Rectal smooth muscle tissue (tissue), 1 donor: ENCODE results near the gene TNS2.

Source experiments
- H3K27ac ChIP-seq: one replicate; pipeline ENCODE4 v1.7.0; 2013; ENCODE audit warnings: low read depth, low read length, inconsistent platforms
- H3K27me3 ChIP-seq: one replicate; pipeline ENCODE4 v1.7.0; 2013; ENCODE audit warnings: low read length; ENCODE audit not compliant: control insufficient read depth, insufficient read depth
- H3K36me3 ChIP-seq: one replicate; pipeline ENCODE4 v1.7.0; 2013; ENCODE audit warnings: low read length; ENCODE audit not compliant: control insufficient read depth, insufficient read depth
- H3K4me1 ChIP-seq: one replicate; pipeline ENCODE4 v1.7.0; 2013; ENCODE audit warnings: low read length; ENCODE audit not compliant: control insufficient read depth, insufficient read depth
- H3K4me3 ChIP-seq: one replicate; pipeline ENCODE4 v1.7.0; 2013; ENCODE audit warnings: low read length
- H3K9ac ChIP-seq: one replicate; pipeline ENCODE4 v1.7.0; 2013; ENCODE audit warnings: low read length

TNS2 gene

DNA sequence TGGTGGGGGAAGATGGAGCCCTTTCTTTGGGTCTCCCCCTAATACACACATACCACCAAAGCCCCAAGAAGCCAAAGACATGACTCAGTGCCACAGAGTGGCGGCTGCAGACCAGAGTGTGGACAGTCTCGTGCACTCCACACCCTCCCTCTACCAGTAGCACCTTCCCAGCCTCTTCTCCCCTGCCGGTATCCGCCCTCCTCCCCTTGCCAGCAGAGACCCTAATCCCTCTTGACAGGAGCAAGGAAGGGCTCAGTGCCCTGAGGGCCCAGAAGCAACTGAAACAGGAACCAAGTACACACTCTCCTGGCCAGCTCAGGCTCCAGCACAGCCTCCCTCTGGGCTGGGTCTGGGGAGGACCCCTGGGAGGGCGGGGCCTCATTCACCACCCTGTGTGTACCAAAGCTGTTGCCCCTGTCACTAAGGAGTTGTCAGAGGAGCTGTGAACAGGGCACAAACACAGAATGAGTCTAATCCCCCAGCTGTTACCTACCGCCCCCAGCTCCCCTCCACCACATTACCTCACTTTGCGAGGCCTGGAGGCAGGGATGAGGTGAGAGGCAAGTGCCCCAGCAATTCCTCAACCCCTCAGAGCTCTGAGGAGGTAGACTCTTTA lies 21.1 kb downstream of the TNS2 start:
- Histone ChIP-seq H3K27ac (peak overlapping the region; percentile 10), H3K36me3 (peaks cover 24% of the 10 kb centered on the region), H3K4me1 (peaks cover 18% of the 10 kb centered on the region), H3K27me3 (no peaks in the 10 kb centered on the region), H3K9ac (no peak overlapping the region), H3K4me3 (no peak overlapping the region)

GRCh38 chr12:53071591-53072551 lies 22.0 kb downstream of the TNS2 start:
- H3K4me1 ChIP-seq, result peaks cover 18% of the 10 kb centered on the region
- no peak overlapping the region for H3K4me3 ChIP-seq
- peak overlapping the region; percentile 26 for H3K27ac ChIP-seq
- no peak overlapping the region for H3K9ac ChIP-seq
- peaks cover 27% of the 10 kb centered on the region for H3K36me3 ChIP-seq
- H3K27me3 ChIP-seq, result no peaks in the 10 kb centered on the region

GRCh38 chr12:53073881-53074280 lies 24.0 kb downstream of the TNS2 start:
- H3K27ac ChIP-seq, result no peak overlapping the region
- H3K36me3 ChIP-seq, result peaks cover 24% of the 10 kb centered on the region
- no peak overlapping the region for H3K9ac ChIP-seq
- no peaks in the 10 kb centered on the region for H3K27me3 ChIP-seq
- H3K4me1 ChIP-seq, result peaks cover 24% of the 10 kb centered on the region
- H3K4me3 ChIP-seq, result no peak overlapping the region

GRCh38 chr12:53074283-53074998 lies 24.6 kb downstream of the TNS2 start:
- Histone ChIP-seq H3K9ac (no peak overlapping the region), H3K4me3 (no peak overlapping the region), H3K27ac (no peak overlapping the region), H3K4me1 (peaks cover 24% of the 10 kb centered on the region), H3K27me3 (no peaks in the 10 kb centered on the region), H3K36me3 (peaks cover 24% of the 10 kb centered on the region)

GRCh38 chr12:53074999-53075370 lies 25.1 kb downstream of the TNS2 start:
- no peak overlapping the region for H3K27ac ChIP-seq
- peaks cover 26% of the 10 kb centered on the region for H3K4me1 ChIP-seq
- no peak overlapping the region for H3K4me3 ChIP-seq

GRCh38 chr12:53076461-53076860 lies 26.6 kb downstream of the TNS2 start:
- Histone ChIP-seq H3K27me3 (no peaks in the 10 kb centered on the region), H3K36me3 (peaks cover 15% of the 10 kb centered on the region), H3K27ac (no peak overlapping the region), H3K4me3 (no peak overlapping the region), H3K9ac (no peak overlapping the region), H3K4me1 (peaks cover 22% of the 10 kb centered on the region)

More at GRCh38 chr12:53074999-53075370, 25.1 kb downstream of the TNS2 start:
- Histone ChIP-seq H3K27me3 (no peaks in the 10 kb centered on the region), H3K36me3 (peaks cover 24% of the 10 kb centered on the region), H3K9ac (no peak overlapping the region)

DNA sequence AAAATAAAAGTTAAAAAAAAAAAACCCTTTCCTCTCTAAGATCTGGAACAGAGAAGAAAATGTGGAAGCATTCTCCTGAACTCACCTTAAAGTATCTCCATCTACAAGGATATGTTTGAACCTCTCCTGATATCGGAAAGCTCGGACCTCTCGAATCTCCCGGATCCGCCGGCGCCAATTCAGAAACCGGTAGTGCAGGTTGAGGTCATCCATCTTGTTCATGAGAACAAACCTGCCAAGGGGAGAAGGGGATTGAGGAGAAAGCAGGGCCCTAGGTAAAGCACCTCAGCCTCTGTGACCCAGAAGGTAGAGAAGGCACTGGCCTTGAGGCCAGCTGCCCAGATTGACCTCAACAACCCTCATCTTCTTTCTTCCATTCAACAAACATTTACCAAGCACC lies 27.2 kb downstream of the TNS2 start:
- Histone ChIP-seq H3K4me1 (peaks cover 17% of the 10 kb centered on the region), H3K4me3 (no peak overlapping the region), H3K27me3 (no peaks in the 10 kb centered on the region), H3K27ac (no peak overlapping the region), H3K9ac (no peak overlapping the region), H3K36me3 (peaks cover 15% of the 10 kb centered on the region)

GRCh38 chr12:53078425-53079225 lies 28.8 kb downstream of the TNS2 start:
- peaks cover 15% of the 10 kb centered on the region for H3K36me3 ChIP-seq
- H3K4me1 ChIP-seq, result peaks cover 11% of the 10 kb centered on the region
- H3K27me3 ChIP-seq, result no peaks in the 10 kb centered on the region
- H3K4me3 ChIP-seq, result peak overlapping the region; percentile 91
- peak overlapping the region; percentile 86 for H3K27ac ChIP-seq
- H3K9ac ChIP-seq, result peak overlapping the region; percentile 67

- Histone ChIP-seq H3K4me1 (peaks cover 8% of the 10 kb centered on the region), H3K9ac (peak within 1 kb of the TSS; percentile 78), H3K27ac (peak within 1 kb of the TSS; percentile 86), H3K27me3 (no peaks in the 10 kb centered on the region), H3K4me3 (peak within 1 kb of the TSS; percentile 91), H3K36me3 (peaks cover 15% of the 10 kb centered on the region)
Measured at GRCh38 chr12:53079226-53080117, 29.6 kb downstream of the TNS2 start, which contains the start of gene SPRYD3. Gene SPRYD3 (minus strand): TSS chr12:53079390. CDS start chr12:53079333, 57 bp downstream.

DNA sequence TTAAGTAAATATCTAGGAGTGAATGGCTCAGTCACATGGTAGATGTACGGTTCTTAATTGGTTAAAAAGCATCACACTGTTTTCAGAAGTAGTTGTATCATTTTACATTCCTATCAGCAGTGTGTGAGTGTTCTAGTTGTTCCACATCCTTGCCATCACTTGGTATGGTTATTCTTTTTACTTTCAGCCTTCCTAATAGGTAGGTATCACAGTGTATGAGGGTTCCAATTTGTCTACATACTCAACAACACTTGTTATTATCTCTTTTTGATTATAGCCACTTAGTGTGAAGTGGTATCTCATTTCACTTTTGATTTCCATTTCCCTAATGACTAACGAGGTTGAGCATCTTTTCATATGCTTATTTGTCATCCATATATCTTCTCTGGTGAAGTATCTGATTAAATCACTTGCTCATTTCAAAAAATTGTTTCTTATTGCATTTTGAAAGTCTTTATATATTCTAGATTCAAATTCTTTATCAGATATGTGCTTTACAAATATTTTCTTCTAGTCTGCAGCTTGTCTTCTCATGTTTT lies 32.8 kb downstream of the TNS2 start:
- Histone ChIP-seq H3K4me3 (no peak overlapping the region), H3K36me3 (no peaks in the 10 kb centered on the region), H3K9ac (no peak overlapping the region), H3K27ac (no peak overlapping the region), H3K4me1 (peaks cover 8% of the 10 kb centered on the region), H3K27me3 (no peaks in the 10 kb centered on the region)

DNA sequence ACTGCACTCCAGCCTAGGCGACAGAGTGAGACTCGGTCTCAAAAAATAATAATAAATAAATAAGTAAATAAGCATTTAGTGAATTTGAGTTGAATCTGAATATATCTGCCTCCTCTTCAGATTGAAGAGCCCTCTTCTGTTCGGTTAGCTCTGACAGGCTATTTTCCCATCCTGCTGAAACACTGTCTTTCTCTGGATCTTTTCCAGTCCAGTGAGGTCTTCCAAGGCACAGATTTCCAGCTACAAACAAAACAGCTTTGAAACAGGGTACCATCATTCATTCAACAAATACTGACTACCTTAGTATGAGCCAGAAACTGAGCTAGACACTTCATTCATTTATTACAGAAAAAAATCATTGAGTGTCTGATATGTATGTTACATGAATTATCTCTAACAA lies 36.5 kb downstream of the TNS2 start:
- Histone ChIP-seq H3K4me1 (no peaks in the 10 kb centered on the region), H3K27ac (no peak overlapping the region), H3K36me3 (no peaks in the 10 kb centered on the region), H3K27me3 (no peaks in the 10 kb centered on the region), H3K4me3 (no peak overlapping the region), H3K9ac (no peak overlapping the region)
